ENCODE data around the gene ADTRP.
"Not testable (repeated sequence)": the region's sequence is repeated elsewhere in the genome, so short reads cannot be mapped to it uniquely, and the experiment has no call there.

DNA sequence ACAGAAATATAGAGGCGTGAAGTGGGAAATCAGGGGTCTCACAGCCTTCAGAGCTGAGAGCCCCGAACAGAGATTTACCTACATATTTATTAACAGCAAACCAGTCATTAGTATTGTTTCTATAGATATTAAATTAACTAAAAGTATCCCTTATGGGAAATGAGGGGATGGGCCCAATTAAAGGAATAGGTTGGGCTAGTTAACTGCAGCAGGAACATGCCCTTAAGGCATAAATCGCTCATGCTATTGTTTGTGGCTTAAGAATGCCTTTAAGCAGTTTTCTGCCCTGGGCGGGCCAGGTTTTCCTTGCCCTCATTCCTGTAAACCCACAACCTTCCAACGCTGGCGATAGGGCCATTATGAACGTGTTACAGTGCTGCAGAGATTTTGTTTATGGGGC lies 98.1 kb downstream of the ADTRP start:
- TF ChIP-seq, protein P1, sequence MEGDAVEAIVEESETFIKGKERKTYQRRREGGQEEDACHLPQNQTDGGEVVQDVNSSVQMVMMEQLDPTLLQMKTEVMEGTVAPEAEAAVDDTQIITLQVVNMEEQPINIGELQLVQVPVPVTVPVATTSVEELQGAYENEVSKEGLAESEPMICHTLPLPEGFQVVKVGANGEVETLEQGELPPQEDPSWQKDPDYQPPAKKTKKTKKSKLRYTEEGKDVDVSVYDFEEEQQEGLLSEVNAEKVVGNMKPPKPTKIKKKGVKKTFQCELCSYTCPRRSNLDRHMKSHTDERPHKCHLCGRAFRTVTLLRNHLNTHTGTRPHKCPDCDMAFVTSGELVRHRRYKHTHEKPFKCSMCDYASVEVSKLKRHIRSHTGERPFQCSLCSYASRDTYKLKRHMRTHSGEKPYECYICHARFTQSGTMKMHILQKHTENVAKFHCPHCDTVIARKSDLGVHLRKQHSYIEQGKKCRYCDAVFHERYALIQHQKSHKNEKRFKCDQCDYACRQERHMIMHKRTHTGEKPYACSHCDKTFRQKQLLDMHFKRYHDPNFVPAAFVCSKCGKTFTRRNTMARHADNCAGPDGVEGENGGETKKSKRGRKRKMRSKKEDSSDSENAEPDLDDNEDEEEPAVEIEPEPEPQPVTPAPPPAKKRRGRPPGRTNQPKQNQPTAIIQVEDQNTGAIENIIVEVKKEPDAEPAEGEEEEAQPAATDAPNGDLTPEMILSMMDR (IDR thresholded peaks at IDR 0.05) = not testable (repeated sequence)
- not testable (repeated sequence) for TF ChIP-seq POLR2A (IDR thresholded peaks at IDR 0.05)
